GM06990 (cell line): ENCODE measurements around the gene MYO1D.

Experiments
- DNase-seq: peaks from one replicate; pipeline ENCODE4 v3.0.0-alpha.2; 2011; ENCODE audit not compliant: insufficient read length; ENCODE audit errors: extremely low read depth
- H3K27me3 ChIP-seq: replicated peaks from 2 replicates; pipeline ENCODE4 v1.6.0; 2011; ENCODE audit warnings: low read length; ENCODE audit not compliant: control insufficient read depth, insufficient read depth
- H3K36me3 ChIP-seq: 2 replicates; pipeline ENCODE4 v1.5.1; 2011; ENCODE audit warnings: low read length; ENCODE audit not compliant: control insufficient read depth, insufficient read depth
- H3K4me3 ChIP-seq: replicated peaks from 2 replicates; pipeline ENCODE4 v1.5.1; 2011; ENCODE audit warnings: low read depth, mild to moderate bottlenecking, control low read depth, low read length
- TF ChIP-seq, protein P1 (sequence below): IDR thresholded peaks from 2 replicates; pipeline ENCODE4 v1.5.1; 2011; ENCODE audit warnings: low read length, control low read depth, mild to moderate bottlenecking, inconsistent platforms; ENCODE audit not compliant: insufficient read depth, poor library complexity, severe bottlenecking

The MYO1D gene

DNA sequence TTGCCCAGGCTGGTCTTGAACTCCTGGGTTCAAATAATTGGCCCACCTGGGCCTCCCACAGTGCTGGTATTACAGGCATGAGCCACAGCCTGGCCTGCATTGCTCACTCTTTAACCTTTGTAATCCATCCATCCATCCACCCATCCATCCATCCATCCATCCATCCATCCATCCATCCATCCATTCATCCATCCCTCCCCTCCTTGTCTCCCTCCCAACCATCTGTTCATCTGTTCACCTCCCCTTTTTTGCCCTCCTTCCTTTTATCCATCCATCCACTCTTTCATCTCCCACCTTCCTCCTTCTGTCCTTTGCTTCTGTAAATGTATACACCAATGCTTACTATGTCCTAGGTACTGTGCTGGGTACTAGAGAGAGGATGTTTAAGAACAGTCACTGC is 324.6 kb downstream of the MYO1D start:
- no peak overlapping the region for H3K4me3 ChIP-seq
- no peaks in the 10 kb centered on the region for H3K36me3 ChIP-seq
- DNase-seq, result no peak
- TF ChIP-seq, protein P1, sequence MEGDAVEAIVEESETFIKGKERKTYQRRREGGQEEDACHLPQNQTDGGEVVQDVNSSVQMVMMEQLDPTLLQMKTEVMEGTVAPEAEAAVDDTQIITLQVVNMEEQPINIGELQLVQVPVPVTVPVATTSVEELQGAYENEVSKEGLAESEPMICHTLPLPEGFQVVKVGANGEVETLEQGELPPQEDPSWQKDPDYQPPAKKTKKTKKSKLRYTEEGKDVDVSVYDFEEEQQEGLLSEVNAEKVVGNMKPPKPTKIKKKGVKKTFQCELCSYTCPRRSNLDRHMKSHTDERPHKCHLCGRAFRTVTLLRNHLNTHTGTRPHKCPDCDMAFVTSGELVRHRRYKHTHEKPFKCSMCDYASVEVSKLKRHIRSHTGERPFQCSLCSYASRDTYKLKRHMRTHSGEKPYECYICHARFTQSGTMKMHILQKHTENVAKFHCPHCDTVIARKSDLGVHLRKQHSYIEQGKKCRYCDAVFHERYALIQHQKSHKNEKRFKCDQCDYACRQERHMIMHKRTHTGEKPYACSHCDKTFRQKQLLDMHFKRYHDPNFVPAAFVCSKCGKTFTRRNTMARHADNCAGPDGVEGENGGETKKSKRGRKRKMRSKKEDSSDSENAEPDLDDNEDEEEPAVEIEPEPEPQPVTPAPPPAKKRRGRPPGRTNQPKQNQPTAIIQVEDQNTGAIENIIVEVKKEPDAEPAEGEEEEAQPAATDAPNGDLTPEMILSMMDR, result no peak
- H3K27me3 ChIP-seq, result no peaks in the 10 kb centered on the region

DNA sequence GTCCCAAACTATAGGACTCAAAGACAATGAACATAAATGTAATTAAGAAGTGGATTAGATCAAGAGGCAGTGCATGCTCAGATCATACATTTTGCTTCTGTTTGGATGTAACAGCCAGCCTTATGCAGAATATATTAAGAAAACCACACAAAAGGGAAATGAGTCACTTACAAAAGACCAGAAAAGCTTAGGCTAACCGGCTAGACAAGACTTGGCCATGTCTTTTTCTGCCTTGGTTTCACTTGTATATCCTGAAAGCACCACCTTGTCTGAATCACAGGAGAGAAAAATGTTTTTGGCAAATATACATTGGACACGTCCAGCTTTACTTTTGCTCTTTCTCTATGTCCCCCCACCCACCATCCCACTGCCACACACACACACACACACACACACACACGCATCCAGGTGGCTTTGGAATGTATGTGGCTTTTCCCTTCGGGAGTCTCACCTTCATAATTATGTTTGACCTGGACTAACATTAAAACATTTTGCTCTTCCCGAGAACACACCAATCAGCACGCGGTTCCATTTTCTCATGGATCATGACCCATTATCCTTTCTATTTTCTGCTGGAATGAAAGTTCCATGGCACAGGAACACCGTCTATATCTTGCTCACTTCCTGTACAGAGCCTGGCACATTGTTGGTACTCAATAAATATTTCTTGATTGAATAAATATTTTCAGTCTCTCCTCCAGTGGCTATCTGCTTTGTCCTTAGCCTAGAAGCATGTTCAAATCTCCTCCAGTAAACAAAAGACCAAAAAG is 325.6 kb downstream of the MYO1D start:
- DNase-seq, result peak; percentile 71
- no peak overlapping the region for H3K4me3 ChIP-seq
- TF ChIP-seq, protein P1, result no peak

DNA sequence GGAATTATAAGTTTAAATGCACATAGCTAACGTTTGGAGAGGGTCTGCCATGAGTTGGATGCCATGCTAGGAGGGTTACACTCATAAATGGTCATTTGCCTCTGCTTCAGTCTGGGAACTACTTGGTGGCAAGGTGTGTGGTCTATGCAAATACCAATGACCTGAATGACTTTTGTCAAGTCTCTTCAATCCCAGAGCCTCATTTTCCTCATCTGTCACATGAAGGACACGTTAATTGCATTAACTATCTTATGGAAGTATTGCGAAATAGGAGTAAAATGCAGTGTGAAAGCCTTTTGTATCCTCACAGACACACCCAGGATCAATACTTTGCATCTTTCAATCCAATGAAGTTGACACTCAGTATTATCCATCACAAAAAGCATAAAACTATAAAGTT is 327.4 kb downstream of the MYO1D start:
- no peak for DNase-seq
- TF ChIP-seq, protein P1, result no peak
- Histone ChIP-seq H3K4me3 (no peak overlapping the region), H3K36me3 (no peaks in the 10 kb centered on the region), H3K27me3 (no peaks in the 10 kb centered on the region)

More for the DNA sequence above, 325.6 kb downstream of the MYO1D start:
- Histone ChIP-seq H3K36me3 (no peaks in the 10 kb centered on the region), H3K27me3 (no peaks in the 10 kb centered on the region)

DNA sequence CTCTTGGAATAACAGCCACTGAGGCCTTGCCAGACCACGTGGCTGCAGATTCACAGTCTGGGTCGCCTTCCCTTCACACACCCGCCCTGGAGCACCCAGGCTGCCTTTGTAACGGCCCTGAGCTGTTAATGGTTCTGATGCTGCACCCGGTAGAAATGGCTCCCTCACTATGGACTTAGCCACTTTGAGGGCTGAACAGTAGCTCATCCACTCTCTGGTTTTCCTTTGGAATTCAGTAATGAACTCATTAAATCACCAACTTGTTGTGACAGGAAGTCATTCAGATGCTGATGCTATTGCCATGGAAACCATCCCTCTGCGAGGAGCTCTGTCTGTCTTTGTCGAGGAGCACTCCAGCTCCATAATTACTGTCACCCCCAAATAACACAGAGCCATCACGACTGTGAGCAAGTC is 330.9 kb downstream of the MYO1D start:
- Histone ChIP-seq H3K36me3 (no peaks in the 10 kb centered on the region), H3K27me3 (no peaks in the 10 kb centered on the region), H3K4me3 (no peak overlapping the region)
- no peak for DNase-seq
- TF ChIP-seq, protein P1, result no peak

DNA sequence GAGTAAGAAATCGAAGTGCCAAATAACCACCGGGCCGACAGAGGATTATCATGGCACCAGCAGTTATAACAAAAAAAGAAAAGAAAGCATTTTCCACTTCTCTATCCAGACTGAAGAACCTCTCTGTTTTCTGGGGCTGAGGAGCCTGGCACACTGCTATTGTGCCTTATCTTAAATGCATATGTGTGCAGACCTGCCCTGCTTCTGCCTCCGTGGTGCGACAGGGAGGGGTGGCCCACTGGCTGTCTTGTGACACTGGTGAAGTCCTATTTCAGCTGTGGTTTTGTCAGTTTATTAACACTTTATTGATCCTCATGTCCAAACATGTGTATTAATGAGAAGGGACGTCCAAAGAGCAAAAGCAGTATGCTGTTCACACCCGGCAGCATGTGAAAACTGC is 334.7 kb downstream of the MYO1D start:
- H3K27me3 ChIP-seq, result no peaks in the 10 kb centered on the region
- H3K36me3 ChIP-seq, result no peaks in the 10 kb centered on the region
- TF ChIP-seq, protein P1, result no peak
- H3K4me3 ChIP-seq, result no peak overlapping the region
- no peak for DNase-seq
